ENCODE measurements around the gene XKR8. TPM values are rescaled to one million over a fixed set of nuclear protein-coding genes. Genes with fewer than 3 reads are reported as not detected.

XKR8 gene
- total and polyA plus RNA-seq, 2 of the 4 experiments (the other 2 are of a cell fraction): 1.1 to 10.7 TPM

DNA sequence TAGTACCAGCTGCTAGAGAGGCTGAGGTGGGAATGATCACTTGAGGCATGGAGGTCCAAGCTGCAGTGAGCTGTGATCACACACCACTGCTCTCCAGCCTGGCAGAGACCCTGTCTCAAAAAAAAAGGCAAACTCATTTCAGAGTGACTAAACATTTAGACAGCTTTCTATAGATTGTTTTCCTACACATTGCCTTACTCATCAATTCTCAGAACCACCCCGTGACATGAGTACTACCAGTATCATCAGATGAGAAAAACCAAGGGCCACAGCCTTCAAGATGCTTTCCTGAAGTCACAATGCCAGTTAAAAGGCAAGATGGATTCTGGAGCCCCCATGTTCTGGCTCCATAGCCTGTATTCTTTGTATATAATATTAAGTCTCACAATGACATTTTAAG is 47.3 kb upstream of the XKR8 start:
- no peak for TF ChIP-seq CEBPB (IDR thresholded peaks at IDR 0.05; ENCODE audit: low read depth, low read length)
- no peak for TF ChIP-seq POLR2A (IDR thresholded peaks at IDR 0.05; ENCODE audit: low read depth, low read length)
- Histone ChIP-seq H3K79me1 (ENCODE audit: low read depth in 1 of 2, low read length in 2 of 2) (peaks cover 11 to 26% of the 10 kb centered on the region in 2 experiments; a peak in 3 of 4 replicates), H2BK120ac (ENCODE audit: low read depth, low read length) (no peak overlapping the region), H4K20me1 (ENCODE audit: insufficient read depth, low read length) (no peaks in the 10 kb centered on the region), H3K23ac (ENCODE audit: low read depth, low read length) (no peak overlapping the region), H3K4me2 (ENCODE audit: low read depth, low read length) (no peak overlapping the region), H3K56ac (ENCODE audit: extremely low read depth, insufficient read depth, low read length) (no peak overlapping the region), H3K18ac (ENCODE audit: low read depth, low read length) (no peak overlapping the region), H3K4ac (ENCODE audit: low read depth, low read length) (no peak overlapping the region), H3K36me3 (ENCODE audit: control insufficient read depth, insufficient read depth, low read length) (peaks cover 7% of the 10 kb centered on the region), H3K9me1 (ENCODE audit: insufficient read depth, low read length) (no peaks in the 10 kb centered on the region), H2BK15ac (ENCODE audit: low read depth, low read length) (no peak overlapping the region), H4K5ac (ENCODE audit: low read depth, low read length) (no peak overlapping the region), H2BK20ac (ENCODE audit: low read depth, low read length) (no peak overlapping the region), H3K14ac (replicated peaks; ENCODE audit: low read depth, low read length) (no peak overlapping the region), H2BK5ac (ENCODE audit: low read depth, low read length, poor library complexity, severe bottlenecking) (no peak overlapping the region), H3K4me1 (ENCODE audit: control insufficient read depth, insufficient read depth, low read length) (no peaks in the 10 kb centered on the region), H2AK9ac (replicated peaks; ENCODE audit: low read depth, low read length, poor library complexity) (no peak overlapping the region), H4K8ac (ENCODE audit: low read depth in 2 of 2, low read length in 2 of 2) (no peak overlapping the region), H4K91ac (ENCODE audit: insufficient read depth, low read depth, low read length) (no peak overlapping the region), H3K27ac (ENCODE audit: insufficient read depth, low read length) (no peak overlapping the region), H3K27me3 (ENCODE audit: control insufficient read depth, insufficient read depth, low read length) (no peaks in the 10 kb centered on the region), H3K9me3 (ENCODE audit: control insufficient read depth, insufficient read depth, low read length) (peaks cover 6% of the 10 kb centered on the region), H2AK5ac (ENCODE audit: low read depth, low read length) (no peak overlapping the region), H2AFZ (replicated peaks; ENCODE audit: low read length, poor library complexity) (no peak overlapping the region), H3K4me3 (ENCODE audit: insufficient read depth, low read depth, low read length) (no peak overlapping the region), H3K9ac (ENCODE audit: low read depth, low read length) (no peak overlapping the region)
- dilution Hi-C loops (cut with HindIII; ENCODE audit: low sequenced_read_pairs, unreplicated experiment) (no loop called here), in situ Hi-C loops (cut with MboI; ENCODE audit: low sequenced_read_pairs) (no loop called here), intact Hi-C loops (cut with micrococcal nuclease) (no loop called here)
- WGBS, 2 experiments (ENCODE audit: extremely low coverage in 2 of 2, insufficient read length in 1 of 2): 71% methylated on average over 1 of the region's 1 CpG; no CpG with 5 or more reads in 1 of the 2 experiments
- ATAC-seq (ENCODE audit: low read depth): no peak
- CTCF ChIA-PET: interaction anchor here (0.6 kb wide), 1 partner anchor 31 kb away, joined by 3 read pairs; no protein-coding TSS in a partner anchor
- POLR2A ChIA-PET (ENCODE audit: unreplicated experiment): no interaction called here
- DNase-seq: no peak
- no TSS peak for BruUV-seq (replicated peaks)

Data from IMR-90 (cell line).